Measurements from ENCODE around the gene ARAP1. TPM values are rescaled to one million over a fixed set of nuclear protein-coding genes. Genes with fewer than 3 reads are reported as not detected.

The ARAP1 gene
- total RNA-seq, 1 donor from 2014 or later: 79.0 TPM

GRCh38 chr11:72724021-72724551, 28.1 kb downstream of the ARAP1 start:
- Mint-ChIP-seq H3K4me1 (peaks cover 19% of the 10 kb centered on the region), H3K9me3 (no peaks in the 10 kb centered on the region), H3K27me3 (ENCODE audit: low read depth) (no peaks in the 10 kb centered on the region), H3K27ac (ENCODE audit: unreplicated experiment) (peak overlapping the region; percentile 83), H3K4me3 (no peak overlapping the region), H3K36me3 (ENCODE audit: low read depth) (no peaks in the 10 kb centered on the region)
- TF ChIP-seq, protein P1, sequence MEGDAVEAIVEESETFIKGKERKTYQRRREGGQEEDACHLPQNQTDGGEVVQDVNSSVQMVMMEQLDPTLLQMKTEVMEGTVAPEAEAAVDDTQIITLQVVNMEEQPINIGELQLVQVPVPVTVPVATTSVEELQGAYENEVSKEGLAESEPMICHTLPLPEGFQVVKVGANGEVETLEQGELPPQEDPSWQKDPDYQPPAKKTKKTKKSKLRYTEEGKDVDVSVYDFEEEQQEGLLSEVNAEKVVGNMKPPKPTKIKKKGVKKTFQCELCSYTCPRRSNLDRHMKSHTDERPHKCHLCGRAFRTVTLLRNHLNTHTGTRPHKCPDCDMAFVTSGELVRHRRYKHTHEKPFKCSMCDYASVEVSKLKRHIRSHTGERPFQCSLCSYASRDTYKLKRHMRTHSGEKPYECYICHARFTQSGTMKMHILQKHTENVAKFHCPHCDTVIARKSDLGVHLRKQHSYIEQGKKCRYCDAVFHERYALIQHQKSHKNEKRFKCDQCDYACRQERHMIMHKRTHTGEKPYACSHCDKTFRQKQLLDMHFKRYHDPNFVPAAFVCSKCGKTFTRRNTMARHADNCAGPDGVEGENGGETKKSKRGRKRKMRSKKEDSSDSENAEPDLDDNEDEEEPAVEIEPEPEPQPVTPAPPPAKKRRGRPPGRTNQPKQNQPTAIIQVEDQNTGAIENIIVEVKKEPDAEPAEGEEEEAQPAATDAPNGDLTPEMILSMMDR (conservative IDR thresholded peaks at IDR 0.05): no peak
- DNase-seq (ENCODE audit: low read depth, low spot score): no peak

DNA sequence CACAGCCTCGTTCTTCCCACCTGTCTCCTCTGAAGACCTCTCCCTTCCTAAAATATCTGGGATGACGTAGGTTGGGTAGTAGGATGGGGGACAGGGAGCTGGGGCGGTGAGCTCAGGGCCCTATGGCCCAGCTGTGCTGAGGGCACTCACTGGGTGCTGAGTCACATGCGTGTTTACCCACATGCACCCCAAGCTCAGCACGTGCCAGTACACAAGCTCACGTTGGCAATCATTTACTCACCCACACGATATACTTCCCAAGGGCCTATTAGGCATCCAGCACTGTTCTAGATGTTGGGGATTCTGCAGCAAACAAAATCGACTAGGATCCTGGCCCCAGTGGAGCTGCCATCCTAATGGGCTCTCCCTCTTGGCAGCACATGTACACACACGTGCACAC, 28.7 kb downstream of the ARAP1 start:
- H3K9me3 Mint-ChIP-seq: no peaks in the 10 kb centered on the region
- TF ChIP-seq, protein P1 (conservative IDR thresholded peaks at IDR 0.05): no peak
- H3K27ac Mint-ChIP-seq (ENCODE audit: unreplicated experiment): peak overlapping the region; percentile 83
- H3K36me3 Mint-ChIP-seq (ENCODE audit: low read depth): no peaks in the 10 kb centered on the region
- no peak overlapping the region for H3K4me3 Mint-ChIP-seq
- no peak for DNase-seq (ENCODE audit: low read depth, low spot score)
- H3K4me1 Mint-ChIP-seq: peaks cover 19% of the 10 kb centered on the region
- H3K27me3 Mint-ChIP-seq (ENCODE audit: low read depth): no peaks in the 10 kb centered on the region

- H3K4me1 Mint-ChIP-seq: peaks cover 19% of the 10 kb centered on the region
Measured at GRCh38 chr11:72722050-72722748, 30.0 kb downstream of the ARAP1 start.

GRCh38 chr11:72721689-72722049, 30.5 kb downstream of the ARAP1 start:
- Mint-ChIP-seq H3K9me3 (no peaks in the 10 kb centered on the region), H3K27ac (ENCODE audit: unreplicated experiment) (peak overlapping the region; percentile 29), H3K4me3 (no peak overlapping the region), H3K4me1 (peaks cover 19% of the 10 kb centered on the region), H3K36me3 (ENCODE audit: low read depth) (no peaks in the 10 kb centered on the region), H3K27me3 (ENCODE audit: low read depth) (no peaks in the 10 kb centered on the region)
- DNase-seq (ENCODE audit: low read depth, low spot score): no peak
- TF ChIP-seq, protein P1 (conservative IDR thresholded peaks at IDR 0.05): no peak

More at GRCh38 chr11:72722050-72722748, 30.0 kb downstream of the ARAP1 start:
- Mint-ChIP-seq H3K9me3 (no peaks in the 10 kb centered on the region), H3K4me3 (peak overlapping the region; percentile 45), H3K27ac (ENCODE audit: unreplicated experiment) (peak overlapping the region; percentile 29), H3K36me3 (ENCODE audit: low read depth) (no peaks in the 10 kb centered on the region), H3K27me3 (ENCODE audit: low read depth) (no peaks in the 10 kb centered on the region)
- TF ChIP-seq, protein P1 (conservative IDR thresholded peaks at IDR 0.05): no peak
- DNase-seq (ENCODE audit: low read depth, low spot score): peak; percentile 50

- Mint-ChIP-seq H3K4me1 (peaks cover 22% of the 10 kb centered on the region), H3K4me3 (no peak overlapping the region), H3K27me3 (ENCODE audit: low read depth) (no peaks in the 10 kb centered on the region), H3K27ac (ENCODE audit: unreplicated experiment) (no peak overlapping the region), H3K9me3 (no peaks in the 10 kb centered on the region), H3K36me3 (ENCODE audit: low read depth) (no peaks in the 10 kb centered on the region)
- TF ChIP-seq, protein P1 (conservative IDR thresholded peaks at IDR 0.05): no peak
- DNase-seq (ENCODE audit: low read depth, low spot score): no peak
Measured at GRCh38 chr11:72721276-72721675, 30.9 kb downstream of the ARAP1 start.

Data from neural crest cell (in vitro differentiated cells).